Activated naive CD4-positive, alpha-beta T cell treated with anti-CD3 and anti-CD28 coated beads for 36 hours (primary cell): ENCODE data around the gene LIMCH1. TPM values are rescaled to one million over a fixed set of nuclear protein-coding genes. Genes with fewer than 3 reads are reported as not detected.

ENCODE experiments used
- CTCF ChIA-PET: fragments of 350-600 bp; sonication (Branson Sonifier 250); formaldehyde crosslinking; loops from one replicate; lab custom pipeline; 2021; ENCODE audit warnings: antibody characterized with exemption; lab: Charles Lee
- DNase-seq: peaks from one replicate; pipeline ENCODE4 v3.0.0-alpha.2; 2020
- H3K27ac Mint-ChIP-seq: one replicate; pipeline ENCODE4 v1.8.0; 2021; ENCODE audit warnings: mild to moderate bottlenecking, mixed read lengths
- H3K27me3 Mint-ChIP-seq: one replicate; pipeline ENCODE4 v1.8.0; 2021; ENCODE audit warnings: low read depth, mixed read lengths
- H3K36me3 Mint-ChIP-seq: one replicate; pipeline ENCODE4 v1.8.0; 2021; ENCODE audit warnings: low read depth, mixed read lengths
- H3K4me1 Mint-ChIP-seq: one replicate; pipeline ENCODE4 v1.8.0; 2021; ENCODE audit warnings: low read depth, mixed read lengths
- H3K4me3 Mint-ChIP-seq: one replicate; pipeline ENCODE4 v1.8.0; 2021; ENCODE audit warnings: mild to moderate bottlenecking, moderate library complexity, mixed read lengths
- H3K9me3 Mint-ChIP-seq: one replicate; pipeline ENCODE4 v1.8.0; 2021; ENCODE audit warnings: mixed read lengths
- intact Hi-C: fragments of 100-400 bp; cut with micrococcal nuclease; formaldehyde crosslinking; loops from one replicate; pipeline ENCODE4 v1.15.1; 2023
- total RNA-seq, 2 experiments: library from RNA; stranded (reverse); gene quantifications; one replicate each; pipeline ENCODE4 v1.2.3, GENCODE V29; 2021

LIMCH1 gene
- total RNA-seq, 2 experiments from 2014 or later = not detected

- Mint-ChIP-seq H3K36me3 (no peaks in the 10 kb centered on the region), H3K27me3 (peaks cover 5% of the 10 kb centered on the region), H3K4me3 (no peak overlapping the region), H3K27ac (no peak overlapping the region), H3K4me1 (no peaks in the 10 kb centered on the region), H3K9me3 (peaks cover 1% of the 10 kb centered on the region)
- DNase-seq = no peak
- CTCF ChIA-PET = no interaction called here
- intact Hi-C loops = no loop called here
Measured at GRCh38 chr4:41551536-41551935, 13.6 kb downstream of the LIMCH1 start.

DNA sequence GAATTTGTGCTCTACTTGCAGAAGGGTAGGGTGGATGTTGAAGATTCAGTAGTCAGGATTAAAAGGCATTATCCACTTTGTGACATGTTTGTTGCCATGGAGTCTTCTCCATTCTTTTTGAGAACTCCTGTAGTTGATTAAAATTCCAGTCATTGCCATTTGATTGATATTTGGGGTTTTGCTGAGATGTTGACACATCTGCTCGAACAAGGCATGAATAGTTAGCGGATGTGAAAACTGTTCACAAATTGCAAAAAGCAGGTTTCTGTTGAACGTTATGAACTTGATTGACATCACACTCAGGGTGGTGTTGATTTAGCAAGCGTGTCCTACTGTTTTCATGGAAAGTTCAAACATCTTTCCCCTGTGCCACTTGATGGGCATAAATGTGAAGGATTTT lies 16.9 kb downstream of the LIMCH1 start:
- CTCF ChIA-PET = no interaction called here
- DNase-seq = no peak
- Mint-ChIP-seq H3K4me3 (no peak overlapping the region), H3K36me3 (no peaks in the 10 kb centered on the region), H3K9me3 (no peaks in the 10 kb centered on the region), H3K27ac (no peak overlapping the region), H3K27me3 (peaks cover 5% of the 10 kb centered on the region), H3K4me1 (no peaks in the 10 kb centered on the region)
- intact Hi-C loops = no loop called here

- Mint-ChIP-seq H3K9me3 (no peaks in the 10 kb centered on the region), H3K36me3 (no peaks in the 10 kb centered on the region), H3K4me1 (no peaks in the 10 kb centered on the region), H3K27ac (no peak overlapping the region), H3K4me3 (no peak overlapping the region), H3K27me3 (peaks cover 5% of the 10 kb centered on the region)
- no peak for DNase-seq
- CTCF ChIA-PET = no interaction called here
- intact Hi-C loops = no loop called here
Measured at GRCh38 chr4:41556526-41556925, 18.6 kb downstream of the LIMCH1 start.

DNA sequence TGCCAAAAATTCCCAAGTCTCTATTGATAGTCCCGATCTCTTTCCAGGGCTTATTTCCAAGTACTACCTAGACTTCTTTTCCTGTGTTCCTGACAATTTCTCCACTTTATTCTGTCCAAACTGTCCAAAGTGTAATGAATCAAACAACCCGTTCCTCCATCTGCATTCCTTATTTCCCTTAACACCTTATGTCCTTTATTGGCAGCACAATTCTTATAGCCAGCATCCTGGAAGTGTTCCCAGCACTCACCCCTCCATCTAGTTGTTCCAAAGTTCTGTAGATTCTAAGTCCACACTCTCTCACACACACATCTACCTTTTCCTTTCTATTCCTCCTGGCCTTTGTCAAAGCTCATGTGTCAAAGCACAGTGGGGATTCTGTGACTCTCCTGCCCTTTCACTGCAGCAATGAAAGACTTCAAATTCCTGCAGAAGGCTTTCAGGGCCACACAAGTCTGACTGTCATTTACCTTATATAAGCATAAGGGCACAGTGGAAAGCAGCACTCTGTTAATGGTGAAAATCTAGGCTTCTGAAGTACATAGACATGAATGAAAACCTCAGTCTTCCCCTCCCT lies 22.1 kb downstream of the LIMCH1 start:
- Mint-ChIP-seq H3K27me3 (no peaks in the 10 kb centered on the region), H3K27ac (no peak overlapping the region), H3K4me1 (no peaks in the 10 kb centered on the region), H3K9me3 (no peaks in the 10 kb centered on the region), H3K36me3 (no peaks in the 10 kb centered on the region), H3K4me3 (no peak overlapping the region)
- intact Hi-C loops = no loop called here
- DNase-seq = no peak
- CTCF ChIA-PET = no interaction called here

- Mint-ChIP-seq H3K4me3 (no peak overlapping the region), H3K4me1 (no peaks in the 10 kb centered on the region), H3K36me3 (no peaks in the 10 kb centered on the region), H3K27me3 (peaks cover under 1% of the 10 kb centered on the region), H3K27ac (no peak overlapping the region), H3K9me3 (no peaks in the 10 kb centered on the region)
- no peak for DNase-seq
- intact Hi-C loops = no loop called here
- CTCF ChIA-PET = no interaction called here
Measured at GRCh38 chr4:41561244-41561643, 23.3 kb downstream of the LIMCH1 start.

DNA sequence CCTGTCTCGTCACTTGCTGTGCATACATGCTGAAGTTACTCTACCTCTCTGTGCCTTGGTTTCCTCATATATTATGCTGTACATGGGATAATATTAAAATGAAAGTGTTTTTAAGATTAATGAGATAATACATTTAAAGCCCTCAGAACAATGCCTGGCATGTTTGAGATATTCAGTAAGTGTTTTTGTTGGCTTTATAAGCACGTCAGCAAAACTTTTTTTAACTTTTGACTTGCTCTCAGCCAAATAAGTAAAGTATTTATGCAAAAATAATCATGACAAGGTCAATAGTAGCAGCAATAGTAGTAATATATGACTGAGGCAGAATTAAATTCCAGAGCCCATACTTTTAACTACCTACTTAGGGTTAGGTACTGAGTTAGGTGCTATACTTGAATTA lies 29.2 kb downstream of the LIMCH1 start:
- Mint-ChIP-seq H3K36me3 (no peaks in the 10 kb centered on the region), H3K4me1 (no peaks in the 10 kb centered on the region), H3K27me3 (peaks cover 2% of the 10 kb centered on the region), H3K27ac (no peak overlapping the region), H3K4me3 (no peak overlapping the region), H3K9me3 (no peaks in the 10 kb centered on the region)
- CTCF ChIA-PET = no interaction called here
- DNase-seq = no peak
- intact Hi-C loops = no loop called here

GRCh38 chr4:41568363-41568762 lies 30.4 kb downstream of the LIMCH1 start:
- CTCF ChIA-PET = no interaction called here
- no peaks in the 10 kb centered on the region for H3K4me1 Mint-ChIP-seq
- H3K27me3 Mint-ChIP-seq = peaks cover 2% of the 10 kb centered on the region
- H3K27ac Mint-ChIP-seq = no peak overlapping the region
- H3K4me3 Mint-ChIP-seq = no peak overlapping the region
- no peak for DNase-seq
- no peaks in the 10 kb centered on the region for H3K36me3 Mint-ChIP-seq
- intact Hi-C loops = no loop called here
- no peaks in the 10 kb centered on the region for H3K9me3 Mint-ChIP-seq

DNA sequence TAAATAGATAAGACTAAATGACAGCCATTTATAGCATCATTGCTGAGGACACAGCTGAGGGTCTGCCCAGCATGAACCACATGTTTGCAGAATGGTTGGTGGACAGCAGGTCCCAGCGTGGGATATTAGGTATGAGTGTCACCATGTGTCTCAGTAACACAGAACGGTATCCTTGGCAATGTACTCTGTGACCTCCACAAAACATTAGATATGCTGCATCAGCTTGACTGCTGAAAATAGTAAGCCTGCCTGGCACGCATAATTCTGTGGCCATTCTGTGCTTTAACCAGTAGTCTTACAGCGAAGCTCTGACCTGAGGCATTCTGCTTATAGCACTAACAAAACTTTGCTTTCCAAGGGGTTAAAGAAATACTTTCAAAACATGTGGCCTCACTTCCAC lies 32.0 kb downstream of the LIMCH1 start:
- Mint-ChIP-seq H3K36me3 (no peaks in the 10 kb centered on the region), H3K27ac (no peak overlapping the region), H3K9me3 (no peaks in the 10 kb centered on the region), H3K4me1 (no peaks in the 10 kb centered on the region), H3K27me3 (peaks cover 2% of the 10 kb centered on the region), H3K4me3 (no peak overlapping the region)
- DNase-seq = no peak
- intact Hi-C loops = no loop called here
- CTCF ChIA-PET = no interaction called here

- H3K9me3 Mint-ChIP-seq = no peaks in the 10 kb centered on the region
- no peaks in the 10 kb centered on the region for H3K4me1 Mint-ChIP-seq
- no peak for DNase-seq
- CTCF ChIA-PET = no interaction called here
- no peak overlapping the region for H3K4me3 Mint-ChIP-seq
- no peaks in the 10 kb centered on the region for H3K27me3 Mint-ChIP-seq
- intact Hi-C loops = no loop called here
- H3K27ac Mint-ChIP-seq = no peak overlapping the region
- H3K36me3 Mint-ChIP-seq = no peaks in the 10 kb centered on the region
Measured at GRCh38 chr4:41571422-41571821, 33.5 kb downstream of the LIMCH1 start.

DNA sequence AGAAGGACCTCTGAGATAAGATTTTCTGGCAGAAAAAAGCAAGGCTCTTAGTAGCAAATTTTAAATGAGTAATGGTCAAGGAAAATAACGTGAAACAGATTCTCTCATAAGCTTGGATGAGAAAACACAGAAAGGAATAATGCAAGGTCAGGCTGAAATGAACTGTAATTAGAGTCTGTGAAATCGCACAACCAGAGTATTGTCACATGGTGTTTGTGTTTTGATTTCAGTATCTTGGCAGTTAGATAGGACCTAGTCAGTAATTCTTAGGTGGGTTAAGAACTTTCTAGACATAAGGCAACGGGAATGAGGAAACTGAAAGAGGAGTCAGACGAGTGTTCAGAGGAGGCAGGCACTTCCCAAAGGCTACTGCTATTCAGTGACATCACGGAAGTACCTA lies 34.6 kb downstream of the LIMCH1 start:
- no peaks in the 10 kb centered on the region for H3K27me3 Mint-ChIP-seq
- no peaks in the 10 kb centered on the region for H3K36me3 Mint-ChIP-seq
- H3K4me1 Mint-ChIP-seq = no peaks in the 10 kb centered on the region
- no peak overlapping the region for H3K27ac Mint-ChIP-seq
- DNase-seq = no peak
- intact Hi-C loops = no loop called here
- H3K9me3 Mint-ChIP-seq = no peaks in the 10 kb centered on the region
- no peak overlapping the region for H3K4me3 Mint-ChIP-seq
- CTCF ChIA-PET = no interaction called here

DNA sequence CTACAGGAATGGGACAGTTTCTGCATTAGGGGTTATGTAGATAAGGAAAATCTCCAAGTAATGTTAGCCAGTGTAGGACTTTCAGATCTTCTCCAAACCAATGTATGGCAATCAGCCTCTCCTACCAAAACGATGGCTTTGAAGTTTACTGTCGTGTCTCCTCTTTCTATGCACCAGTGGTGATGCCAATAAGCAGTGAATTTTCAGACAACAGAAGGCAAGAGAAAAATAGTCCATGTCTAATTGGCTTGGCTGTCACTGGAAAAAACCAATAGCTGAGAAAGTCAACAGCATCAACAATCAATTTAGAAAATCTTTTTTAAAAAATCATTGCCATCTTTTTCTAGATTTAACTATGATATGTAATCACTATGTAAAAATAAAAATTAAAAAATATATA lies 35.0 kb downstream of the LIMCH1 start:
- Mint-ChIP-seq H3K9me3 (no peaks in the 10 kb centered on the region), H3K4me3 (no peak overlapping the region), H3K36me3 (no peaks in the 10 kb centered on the region), H3K4me1 (no peaks in the 10 kb centered on the region), H3K27me3 (peaks cover under 1% of the 10 kb centered on the region), H3K27ac (no peak overlapping the region)
- intact Hi-C loops = no loop called here
- DNase-seq = no peak
- CTCF ChIA-PET = no interaction called here

DNA sequence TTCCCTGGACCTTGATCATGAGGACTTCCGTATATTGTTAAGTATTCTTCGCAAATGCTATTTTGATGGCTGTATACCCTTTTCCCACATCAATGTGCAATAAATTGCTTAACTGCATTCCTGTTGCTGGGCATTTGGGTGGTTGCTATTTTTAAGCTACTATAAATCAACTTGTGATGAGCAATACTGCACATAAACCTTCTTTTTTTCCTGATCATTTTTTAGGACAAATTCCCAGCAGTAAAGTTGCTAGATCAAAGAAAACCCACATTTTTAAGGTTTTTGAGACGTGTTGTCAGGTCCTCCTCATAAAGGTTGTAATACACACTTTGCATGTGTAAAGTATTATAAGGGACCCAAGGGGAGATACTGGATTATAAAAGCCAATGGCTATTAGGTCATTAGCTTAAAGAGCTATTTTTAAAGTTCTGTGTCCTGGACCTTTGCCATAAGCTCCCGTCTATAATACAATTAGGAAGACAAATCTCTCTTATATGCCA lies 35.6 kb downstream of the LIMCH1 start:
- intact Hi-C loops = no loop called here
- no peaks in the 10 kb centered on the region for H3K9me3 Mint-ChIP-seq
- no peaks in the 10 kb centered on the region for H3K36me3 Mint-ChIP-seq
- H3K27ac Mint-ChIP-seq = no peak overlapping the region
- no peaks in the 10 kb centered on the region for H3K4me1 Mint-ChIP-seq
- DNase-seq = no peak
- H3K4me3 Mint-ChIP-seq = no peak overlapping the region
- CTCF ChIA-PET = interaction anchor here (0.5 kb wide), 1 partner anchor 171 kb away, joined by 3 read pairs; no protein-coding TSS in a partner anchor
- H3K27me3 Mint-ChIP-seq = peaks cover 3% of the 10 kb centered on the region

DNA sequence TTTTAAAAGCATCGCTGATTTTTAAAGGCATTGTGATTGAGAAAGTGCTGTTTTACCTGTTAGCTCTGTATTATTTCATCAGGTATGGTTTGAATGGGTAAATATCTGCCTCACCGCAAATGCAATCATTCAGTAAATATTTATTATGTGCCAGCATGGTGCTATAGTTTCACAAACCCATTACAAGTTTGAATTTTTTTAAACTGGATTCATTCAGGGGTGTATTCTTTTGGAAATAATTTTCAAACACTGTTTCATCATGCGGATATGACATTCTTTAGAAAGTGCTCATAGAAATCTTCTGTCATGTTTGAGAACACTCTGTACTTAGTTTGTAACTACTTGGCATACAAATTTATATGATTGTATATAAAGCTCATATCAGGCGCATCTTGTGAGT lies 37.2 kb downstream of the LIMCH1 start:
- intact Hi-C loops = no loop called here
- Mint-ChIP-seq H3K4me3 (no peak overlapping the region), H3K4me1 (no peaks in the 10 kb centered on the region), H3K27ac (no peak overlapping the region), H3K27me3 (peaks cover 3% of the 10 kb centered on the region), H3K36me3 (no peaks in the 10 kb centered on the region), H3K9me3 (no peaks in the 10 kb centered on the region)
- CTCF ChIA-PET = no interaction called here
- no peak for DNase-seq
